Transverse colon (tissue), 4 donors: ENCODE data around the gene RTF2. TPM values are rescaled to one million over a fixed set of nuclear protein-coding genes. Genes with fewer than 3 reads are reported as not detected.
"Not testable (repeated sequence)": the region's sequence is repeated elsewhere in the genome, so short reads cannot be mapped to it uniquely, and the experiment has no call there.

ENCODE experiments used
- DNase-seq: peaks from one replicate; pipeline ENCODE4 v3.0.0-alpha.2; 2019
- H3K27ac ChIP-seq, 4 donors: fragments of 200-600 bp; sonication (generic); 2 replicates each; pipeline ENCODE4 v1.5.1; 2016 to 2018; ENCODE audit warnings: inconsistent platforms in 4 of 4
- H3K27me3 ChIP-seq: fragments of 200-600 bp; sonication (generic); 2 replicates; pipeline ENCODE4 v1.5.1; 2017; ENCODE audit warnings: inconsistent platforms
- H3K36me3 ChIP-seq, 4 donors: fragments of 200-600 bp; sonication (generic); 2 replicates each; pipeline ENCODE4 v1.5.1; 2017 to 2019; ENCODE audit warnings: inconsistent platforms in 4 of 4
- H3K4me1 ChIP-seq, 4 donors: fragments of 200-600 bp; sonication (generic); 2 replicates each; pipeline ENCODE4 v1.5.1; 2017 to 2020; ENCODE audit warnings: inconsistent platforms in 4 of 4
- H3K4me3 ChIP-seq, 4 donors: fragments of 200-600 bp; sonication (generic); 1 replicate in 1 of 4; 2 replicates in 3 of 4; pipeline versions ENCODE4 v1.5.1 to v1.6.1; 2017 to 2019; ENCODE audit warnings: inconsistent platforms in 4 of 4
- H3K9me3 ChIP-seq, 2 donors: fragments of 200-600 bp; sonication (generic); 2 replicates each; pipeline ENCODE4 v1.5.1; 2017 to 2019; ENCODE audit warnings: inconsistent platforms in 2 of 2
- CTCF ChIP-seq, 5 experiments: fragments of 200-600 bp in 3 of 5; fragments of 450-650 bp in 2 of 5; sonication (generic) in 3 of 5; IDR thresholded peaks; 1 replicate in 2 of 5; 2 replicates in 3 of 5; pipeline ENCODE4 v1.5.1; 2016 to 2017; ENCODE audit warnings: antibody characterized with exemption in 5 of 5, inconsistent platforms in 3 of 5, mild to moderate bottlenecking in 2 of 5, moderate library complexity in 1 of 5
- EP300 ChIP-seq: sonication (generic); formaldehyde crosslinking; IDR thresholded peaks from one replicate; pipeline ENCODE4 v1.6.1; 2017; ENCODE audit warnings: antibody characterized with exemption, low read depth
- POLR2A ChIP-seq: fragments of 450-650 bp; IDR thresholded peaks from one replicate; pipeline ENCODE4 v1.6.1; 2016; ENCODE audit warnings: antibody characterized with exemption, mild to moderate bottlenecking, moderate library complexity
- POLR2AphosphoS5 ChIP-seq, 3 donors: sonication (generic); formaldehyde crosslinking; IDR thresholded peaks; one replicate each; pipeline ENCODE4 v1.6.1; 2016; ENCODE audit warnings: antibody characterized with exemption in 3 of 3
- WGBS, 2 donors: methylation state at CpG; one replicate each; pipeline ENCODE4 v1.1.5; 2018; ENCODE audit warnings: low coverage in 1 of 2; 5-methylcytosine and 5-hydroxymethylcytosine counted together
- in situ Hi-C, 4 donors: fragments of 200-750 bp; cut with MboI; loops; one replicate each; pipeline versions ENCODE4 v1.15.0 to v1.15.1; 2017; ENCODE audit warnings: low sequenced_read_pairs in 3 of 4, low pct_ligation_motif_present in 1 of 4, low pct_unique_long_range_greater_than_20kb in 1 of 4
- intact Hi-C: fragments of 100-400 bp; cut with DNase I; formaldehyde crosslinking; loops from one replicate; pipeline ENCODE4 v1.15.1; 2023; ENCODE audit warnings: low total_unique reads
- total RNA-seq, 4 donors: library from RNA; depleted of rRNA; stranded (reverse); fragments of >200 nt; gene quantifications; one replicate each; pipeline ENCODE4 v1.1.0, GENCODE V29; 2016

Gene RTF2
- total RNA-seq, 4 donors from 2014 or later, result 49.5 to 130 (median 50.5) TPM

- no peak overlapping the region for H3K27ac ChIP-seq
- WGBS, 2 donors, result 90% methylated on average over 6 of the region's 6 CpGs; no CpG with 5 or more reads in 1 of the 2 donors
- no peaks in the 10 kb centered on the region for H3K4me1 ChIP-seq
- in situ Hi-C loops (no loop called here), intact Hi-C loops (no loop called here)
- TF ChIP-seq EP300 (no peak), POLR2AphosphoS5 (IDR thresholded peaks at IDR 0.05) (no peak), CTCF (IDR thresholded peaks at IDR 0.05) (no peak), POLR2A (no peak)
- H3K27me3 ChIP-seq, result no peaks in the 10 kb centered on the region
- H3K4me3 ChIP-seq, result no peak overlapping the region
- DNase-seq, result no peak
- H3K36me3 ChIP-seq, result peaks cover 0 to 40% (median 16%) of the 10 kb centered on the region in 4 donors
- peaks cover 13 to 18% of the 10 kb centered on the region in 2 donors for H3K9me3 ChIP-seq
These were observed 53.9 kb downstream of the RTF2 start for GRCh38 chr20:56522311-56522710.

GRCh38 chr20:56524444-56524843, 56.0 kb downstream of the RTF2 start, which contains the start of gene FAM209A:
FAM209A (plus strand) TSS chr20:56524744; CDS start chr20:56524809, 65 bp downstream.
- H3K27ac ChIP-seq, H3K27me3 ChIP-seq, H3K4me1 ChIP-seq, DNase-seq, in situ Hi-C loops, intact Hi-C loops, H3K4me3 ChIP-seq: not testable (repeated sequence)
- H3K36me3 ChIP-seq, result peaks cover 0 to 19% (median 7%) of the 10 kb centered on the region in 4 donors
- WGBS, 2 donors, result 86% methylated on average over 7 of the region's 7 CpGs; no CpG with 5 or more reads in 1 of the 2 donors
- H3K9me3 ChIP-seq, result peaks cover 12 to 18% of the 10 kb centered on the region in 2 donors

- WGBS, 2 donors, result 96% methylated on average over 7 of the region's 7 CpGs; no CpG with 5 or more reads in 1 of the 2 donors
- no peaks in the 10 kb centered on the region for H3K27me3 ChIP-seq
- no peak overlapping the region for H3K4me3 ChIP-seq
- no peak overlapping the region for H3K27ac ChIP-seq
- no peaks in the 10 kb centered on the region for H3K9me3 ChIP-seq
- no peaks in the 10 kb centered on the region for H3K4me1 ChIP-seq
- H3K36me3 ChIP-seq, result no peaks in the 10 kb centered on the region
- intact Hi-C loops, result no loop called here
- DNase-seq, result no peak
- in situ Hi-C loops, result no loop called here
- TF ChIP-seq EP300 (no peak), POLR2A (no peak), CTCF (IDR thresholded peaks at IDR 0.05) (no peak), POLR2AphosphoS5 (IDR thresholded peaks at IDR 0.05) (no peak)
These were observed 59.1 kb downstream of the RTF2 start for GRCh38 chr20:56527521-56527920.

- H3K4me1 ChIP-seq, DNase-seq, H3K4me3 ChIP-seq, H3K27me3 ChIP-seq, H3K36me3 ChIP-seq, H3K9me3 ChIP-seq, in situ Hi-C loops, H3K27ac ChIP-seq, intact Hi-C loops: not testable (repeated sequence)
- 72 to 88% methylated on average over 2 to 9 of the region's 9 CpGs for WGBS, 2 donors
These were observed 64.5 kb downstream of the RTF2 start, which contains the start of gene FAM209B for GRCh38 chr20:56532946-56533345. FAM209B (plus strand) TSS chr20:56533246; CDS start chr20:56533342, 96 bp downstream.

GRCh38 chr20:56537997-56538396, 69.6 kb downstream of the RTF2 start:
- no peak overlapping the region for H3K27ac ChIP-seq
- no peak overlapping the region for H3K4me3 ChIP-seq
- H3K27me3 ChIP-seq, result no peaks in the 10 kb centered on the region
- TF ChIP-seq EP300 (no peak), POLR2AphosphoS5 (IDR thresholded peaks at IDR 0.05) (no peak), CTCF (IDR thresholded peaks at IDR 0.05) (no peak), POLR2A (no peak)
- H3K36me3 ChIP-seq, result no peaks in the 10 kb centered on the region
- in situ Hi-C loops (no loop called here), intact Hi-C loops (no loop called here)
- H3K4me1 ChIP-seq, result no peaks in the 10 kb centered on the region
- no peaks in the 10 kb centered on the region for H3K9me3 ChIP-seq
- DNase-seq, result no peak
- 76 to 100% methylated on average over 2 to 3 of the region's 3 CpGs for WGBS, 2 donors
